Regular cardiac myocyte (primary cell): ENCODE data around the gene RPA3. TPM values are rescaled to one million over a fixed set of nuclear protein-coding genes. Genes with fewer than 3 reads are reported as not detected.

Source experiments
- total RNA-seq: library from RNA; depleted of rRNA; stranded (reverse); fragments of >200 nt; gene quantifications from 2 replicates; pipeline ENCODE4 v1.2.3, GENCODE V29; 2014

Gene RPA3
- 35.5 and 61.7 TPM in 2 replicates for total RNA-seq

DNA sequence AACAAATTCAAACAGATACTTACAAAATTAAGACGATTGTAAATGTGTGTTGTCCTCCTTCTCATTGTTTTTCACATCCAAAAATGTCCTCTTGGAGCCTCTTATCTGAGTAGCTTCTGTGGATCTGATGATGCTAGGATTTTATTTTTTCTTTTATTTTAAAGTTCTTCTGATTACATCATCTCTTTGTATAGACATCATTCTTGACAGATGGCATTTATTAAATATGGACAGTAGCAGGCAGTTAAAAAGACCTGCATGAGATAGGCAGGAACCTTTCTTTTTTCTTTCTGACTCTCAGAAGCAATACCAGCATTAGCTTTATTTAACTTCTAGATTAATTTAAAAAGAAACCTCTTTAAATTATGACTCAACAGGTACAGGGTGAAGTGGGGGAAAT, at the start of gene RPA3:
Gene RPA3, minus strand, starts transcription at position 116 of the 400 bp plus-strand sequence. CDS start 78,189 bp downstream, outside the sequence.

DNA sequence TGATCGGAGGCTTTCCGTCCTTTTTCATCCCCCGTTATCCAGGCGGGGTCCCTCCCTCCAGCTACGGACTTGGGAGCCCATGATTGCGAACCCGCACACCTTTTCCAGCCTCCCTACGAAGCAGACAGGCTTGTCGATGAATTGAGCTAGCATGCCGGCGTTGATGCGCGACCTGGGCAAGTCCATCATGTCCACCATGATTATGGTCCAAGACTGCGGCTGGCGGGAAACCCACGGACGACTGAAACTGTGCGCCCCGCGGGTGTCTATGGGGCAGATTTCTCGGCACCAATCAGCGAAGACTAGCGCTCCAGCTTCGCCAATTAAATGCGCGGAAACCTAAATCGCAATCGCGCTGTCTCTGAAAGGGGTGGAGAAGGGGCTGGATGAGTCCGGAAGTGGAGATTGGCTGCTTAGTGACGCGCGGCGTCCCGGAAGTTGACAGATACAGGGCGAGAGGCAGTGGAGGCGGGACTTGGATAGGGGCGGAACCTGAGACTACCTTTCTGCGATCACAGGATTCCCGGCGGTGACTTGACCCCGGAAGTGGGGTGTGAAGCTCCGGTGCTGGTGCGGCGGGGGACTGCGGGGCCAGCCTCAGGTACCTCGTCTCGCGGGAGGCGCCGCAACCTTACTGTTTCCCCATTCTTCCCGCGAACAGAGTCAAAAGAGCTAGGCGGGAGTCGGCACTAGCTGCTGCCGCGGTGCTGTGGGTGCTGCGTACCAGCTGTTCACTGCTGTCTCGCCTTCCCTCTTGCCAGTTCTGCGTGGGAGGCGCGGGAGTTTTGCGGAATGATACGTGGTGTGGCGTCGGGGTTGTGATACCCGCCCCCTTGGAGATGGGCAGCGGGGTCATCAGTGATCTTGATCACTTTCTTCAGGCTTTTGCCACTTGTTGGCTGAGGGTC, 77.9 kb downstream of the RPA3 start, which contains the start of gene UMAD1:
Gene UMAD1, plus strand, starts transcription at position 532 of the 908 bp plus-strand sequence. CDS start 32,620 bp downstream, outside the sequence.

Other genes with a start within 250 kb of the RPA3 start
- under 0.01 TPM in 2 replicates for gene COL28A1, start 182.7 kb downstream of the RPA3 start, total RNA-seq
- gene MIOS, start 151.7 kb downstream of the RPA3 start, total RNA-seq = 31.6 and 38.3 TPM in 2 replicates
- gene UMAD1, start 77.9 kb downstream of the RPA3 start, total RNA-seq = 13.4 and 17.8 TPM in 2 replicates